GM12878 (cell line): ENCODE data around the gene COG2. TPM values are rescaled to one million over a fixed set of nuclear protein-coding genes. Genes with fewer than 3 reads are reported as not detected.

Experiments used
- ATAC-seq: fragments of 200-7000 bp; cut with Tn5 transposase; 3 replicates; pipeline ENCODE4 v1.9.1; 2020; ENCODE audit warnings: mild to moderate bottlenecking, moderate library complexity
- BruUV-seq: library from RNA; stranded (reverse); fragments of 400-500 nt; replicated peaks from 2 replicates; lab custom pipeline; 2021; lab: Mats Ljungman, UMichigan
- CTCF ChIA-PET: fragments of 300-600 bp; sonication (Branson Sonifier 250); formaldehyde crosslinking; extraction: SDS; loops from one replicate; lab custom pipeline; 2021; ENCODE audit warnings: inconsistent platforms; lab: Yijun Ruan, JAX
- POLR2A ChIA-PET: fragments of 350-600 bp; formaldehyde crosslinking; extraction: SDS; loops from one replicate; lab custom pipeline; 2021; ENCODE audit warnings: inconsistent platforms; lab: Charles Lee
- RAD21 ChIA-PET: fragments of 300-600 bp; sonication (Branson Sonifier 250); formaldehyde crosslinking; loops from one replicate; lab custom pipeline; 2023; ENCODE audit warnings: antibody characterized with exemption; ENCODE audit not compliant: unreplicated experiment; lab: Charles Lee
- SMC1A ChIA-PET: fragments of 300-600 bp; sonication (Branson Sonifier 250); formaldehyde crosslinking; loops from one replicate; lab custom pipeline; 2023; ENCODE audit not compliant: unreplicated experiment, uncharacterized antibody; lab: Charles Lee
- DNase-seq: peaks from one replicate; pipeline ENCODE4 v3.0.0-alpha.2; 2011; ENCODE audit warnings: low read depth, low spot score
- FAIRE-seq: peaks from 3 replicates; lab custom pipeline; 2011; peaks lifted over from hg19 to GRCh38; lab: Jason Lieb, UNC
- H2AFZ ChIP-seq: 2 replicates; pipeline ENCODE4 v1.6.0; 2011; ENCODE audit warnings: low read depth, low read length, control low read depth; ENCODE audit not compliant: control insufficient read depth
- H3K27ac ChIP-seq: 2 replicates; pipeline ENCODE4 v1.5.1; 2011; ENCODE audit warnings: control low read depth; ENCODE audit not compliant: control insufficient read depth, insufficient read depth
- H3K27me3 ChIP-seq, 2 experiments: replicated peaks in 1 of 2; 2 replicates each; pipeline versions ENCODE4 v1.6.0 to v1.6.1; 2011; ENCODE audit warnings: low read length in 1 of 2; ENCODE audit not compliant: control insufficient read depth in 2 of 2, insufficient read depth in 2 of 2
- H3K36me3 ChIP-seq, 2 experiments: 2 replicates each; pipeline ENCODE4 v1.5.1; 2011; ENCODE audit warnings: low read length in 1 of 2; ENCODE audit not compliant: control insufficient read depth in 2 of 2, insufficient read depth in 2 of 2
- H3K4me1 ChIP-seq: 2 replicates; pipeline ENCODE4 v1.6.1; 2011; ENCODE audit warnings: mild to moderate bottlenecking, low read length, moderate library complexity, mixed read lengths; ENCODE audit not compliant: control insufficient read depth, insufficient read depth
- H3K4me2 ChIP-seq: 2 replicates; pipeline ENCODE4 v1.6.0; 2011; ENCODE audit warnings: control low read depth; ENCODE audit not compliant: control insufficient read depth, insufficient read depth
- H3K4me3 ChIP-seq: fragments of 200-600 bp; sonication (generic); 2 replicates; pipeline ENCODE4 v1.5.1; 2016
- H3K79me2 ChIP-seq: 2 replicates; pipeline ENCODE4 v1.6.0; 2011; ENCODE audit warnings: low read length; ENCODE audit not compliant: control insufficient read depth, insufficient read depth
- H3K9ac ChIP-seq: 2 replicates; pipeline ENCODE4 v1.8.0; 2011; ENCODE audit warnings: low read length, control low read depth, mixed read lengths; ENCODE audit not compliant: control insufficient read depth, insufficient read depth
- H3K9me3 ChIP-seq: replicated peaks from 3 replicates; pipeline ENCODE4 v1.5.1; 2011; ENCODE audit warnings: mild to moderate bottlenecking, low read length; ENCODE audit not compliant: control insufficient read depth, insufficient read depth
- H4K20me1 ChIP-seq: 2 replicates; pipeline ENCODE4 v1.6.0; 2011; ENCODE audit not compliant: control insufficient read depth, insufficient read depth
- ATF7 ChIP-seq: fragments of 450-650 bp; IDR thresholded peaks from 2 replicates; pipeline ENCODE4 v1.6.1; 2016; ENCODE audit warnings: low read depth, mild to moderate bottlenecking
- BCL11A ChIP-seq: IDR thresholded peaks from 2 replicates; pipeline ENCODE4 v1.6.1; 2011; ENCODE audit warnings: low read depth, low read length
- BRCA1 ChIP-seq: IDR thresholded peaks from 2 replicates; pipeline ENCODE4 v1.6.1; 2011; ENCODE audit warnings: low read depth, low read length, improper control_type of control experiment
- DPF2 ChIP-seq: fragments of 450-650 bp; IDR thresholded peaks from 2 replicates; pipeline ENCODE4 v1.6.1; 2017; ENCODE audit warnings: mild to moderate bottlenecking
- LARP7 ChIP-seq: fragments of 450-650 bp; IDR thresholded peaks from 2 replicates; pipeline ENCODE4 v1.6.1; 2017; ENCODE audit warnings: mild to moderate bottlenecking
- TAF1 ChIP-seq: IDR thresholded peaks from 2 replicates; pipeline ENCODE4 v1.6.1; 2011; ENCODE audit warnings: mild to moderate bottlenecking, low read depth, low read length, borderline replicate concordance
- TARDBP ChIP-seq: IDR thresholded peaks from 2 replicates; pipeline ENCODE4 v1.6.1; 2016; ENCODE audit warnings: borderline replicate concordance
- ZNF274 ChIP-seq: IDR thresholded peaks from one replicate; pipeline ENCODE4 v1.8.0; 2011; ENCODE audit not compliant: insufficient read length, insufficient read depth
- WGBS: methylation state at CpG from one replicate; pipeline ENCODE4 v1.1.6; 2016; ENCODE audit warnings: low lambda C conversion rate; ENCODE audit not compliant: insufficient replicate concordance, insufficient coverage; ENCODE audit errors: missing lambda C conversion rate; 5-methylcytosine and 5-hydroxymethylcytosine counted together
- in situ Hi-C: fragments of 300-500 bp; cut with MboI; formaldehyde crosslinking; loops from 9 replicates; pipeline ENCODE4 v1.14.3; 2018; ENCODE audit warnings: mixed read lengths
- intact Hi-C: fragments of 100-400 bp; cut with micrococcal nuclease; formaldehyde crosslinking; loops from one replicate; pipeline ENCODE4 v1.14.2; 2022; ENCODE audit not compliant: unreplicated experiment
- polyA plus RNA-seq, 11 experiments: library from polyadenylated mRNA; depleted of rRNA in 4 of 11; unstranded in 6 of 11; stranded (reverse) in 5 of 11; fragments of >200 nt; fragmentation: Nextera tagmentation in 4 of 11; fragmentation: Illumina TruSeq in 1 of 11; extraction: Ambion mirVana in 4 of 11; extraction: Trizol in 1 of 11; gene quantifications; 1 replicate in 1 of 11; 2 replicates in 10 of 11; pipeline versions ENCODE4 v1.2.1 to v1.2.3, GENCODE V29; 2011 to 2016; ENCODE audit warnings: inconsistent platforms in 2 of 11, missing spikeins in 2 of 11, low read depth in 1 of 11
- total RNA-seq, 4 experiments: library from RNA; depleted of rRNA in 3 of 4; stranded (reverse); fragments of >200 nt in 3 of 4; fragmentation: Illumina TruSeq in 1 of 4; extraction: Trizol in 1 of 4; gene quantifications; 2 replicates each; pipeline versions ENCODE4 v1.2.1 to v1.2.3, GENCODE V29; 2013 to 2021

COG2 gene
- total and polyA plus RNA-seq, 10 of the 15 experiments (the other 5 are each of a cell fraction or from before 2014, with no cell fraction given), result 15.0 to 31.5 (median 28.3) TPM

DNA sequence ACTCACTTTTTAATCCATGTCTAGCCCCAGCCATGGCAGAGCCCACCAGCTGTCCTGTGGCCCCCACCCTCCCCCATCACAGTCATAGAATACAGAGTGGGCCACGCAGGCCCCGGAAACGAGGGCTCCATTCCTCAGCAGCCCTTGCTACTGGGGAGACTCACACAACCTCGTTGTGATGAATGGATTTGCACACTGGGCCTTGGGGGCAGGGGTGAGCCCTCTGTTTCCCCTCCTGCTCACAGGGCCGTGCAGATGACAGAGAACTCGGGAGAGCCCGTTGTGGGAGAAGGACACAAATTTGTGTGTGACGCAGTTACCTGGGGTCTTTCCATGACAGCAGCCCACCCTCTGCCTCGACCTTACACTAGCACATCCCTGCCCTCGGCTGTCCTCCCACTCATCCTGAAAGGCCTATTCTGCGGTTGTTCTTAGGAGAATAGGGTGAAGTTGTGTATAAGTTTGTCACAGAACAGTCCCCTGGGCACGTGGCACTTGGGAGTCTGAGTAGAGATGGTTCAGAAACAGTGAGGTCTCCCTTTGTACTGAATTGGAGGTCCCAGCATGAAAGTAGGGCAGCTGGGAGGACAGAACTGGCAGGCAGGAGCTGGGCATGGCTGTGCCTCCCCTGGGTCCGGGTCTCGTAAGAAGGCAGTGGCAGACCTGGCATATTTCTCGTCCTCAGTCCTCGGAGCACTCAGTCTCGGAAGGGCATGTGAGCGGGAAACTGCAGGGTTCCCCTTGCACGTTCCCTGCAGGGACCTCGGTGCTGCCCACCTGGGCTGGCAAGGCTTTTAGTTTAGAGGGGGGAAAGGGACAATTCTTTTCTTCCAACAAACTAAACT lies 64.8 kb downstream of the COG2 start:
- Histone ChIP-seq H3K27me3 (peaks cover 0 to 2% of the 10 kb centered on the region in 2 experiments; a peak in 1 of 4 replicates), H3K4me1 (no peaks in the 10 kb centered on the region), H3K4me3 (no peak overlapping the region), H3K79me2 (no peaks in the 10 kb centered on the region)
- ATAC-seq (no peak), DNase-seq (no peak), FAIRE-seq (no peak)
- BruUV-seq, result no TSS peak
- WGBS, result 41% methylated on average over 20 of the region's 20 CpGs
- POLR2A ChIA-PET, result no interaction called here
- intact Hi-C loops, result no loop called here
- TF ChIP-seq BCL11A (no peak), ATF7 (no peak), LARP7 (no peak), TARDBP (no peak), BRCA1 (no peak), DPF2 (no peak), TAF1 (no peak), ZNF274 (no peak)
- TF ChIP-seq, all 136 proteins: peak for 0
- in situ Hi-C loops, result no loop called here
- ChIA-PET CTCF (no interaction called here), SMC1A (no interaction called here), RAD21 (no interaction called here)
- no peaks in the 10 kb centered on the region for H3K9me3 ChIP-seq
- H3K36me3 ChIP-seq, result no peaks in the 10 kb centered on the region
- no peak overlapping the region for H3K27ac ChIP-seq
- no peak overlapping the region for H3K4me2 ChIP-seq
- H4K20me1 ChIP-seq, result no peaks in the 10 kb centered on the region
- no peak overlapping the region for H3K9ac ChIP-seq
- H2AFZ ChIP-seq, result no peak overlapping the region
